Mucosa of descending colon (tissue), 3 donors: Measurements from ENCODE around the gene ODC1. TPM values are rescaled to one million over a fixed set of nuclear protein-coding genes. Genes with fewer than 3 reads are reported as not detected.

ENCODE experiments used
- ATAC-seq: fragments of 200-7000 bp; cut with Tn5 transposase; one replicate; pipeline ENCODE4 v1.9.1; 2020; ENCODE audit warnings: mild to moderate bottlenecking, moderate library complexity
- DNase-seq, 3 donors: peaks; one replicate each; pipeline ENCODE4 v3.0.0-alpha.2; 2020
- H3K36me3 ChIP-seq: fragments of 200-600 bp; one replicate; pipeline ENCODE4 v1.8.0; 2021; ENCODE audit warnings: low read depth, mild to moderate bottlenecking
- H3K4me1 ChIP-seq: fragments of 200-600 bp; one replicate; pipeline ENCODE4 v1.8.0; 2021; ENCODE audit warnings: low read depth, mild to moderate bottlenecking
- H3K4me3 ChIP-seq: fragments of 200-600 bp; one replicate; pipeline ENCODE4 v1.8.0; 2021; ENCODE audit warnings: mild to moderate bottlenecking
- H3K9me3 ChIP-seq: fragments of 200-600 bp; one replicate; pipeline ENCODE4 v1.8.0; 2021; ENCODE audit warnings: mild to moderate bottlenecking
- intact Hi-C, 2 donors: fragments of 100-400 bp; cut with DNase I in 1 of 2; cut with micrococcal nuclease in 1 of 2; formaldehyde crosslinking; loops; one replicate each; pipeline versions ENCODE4 v1.11.0 to v1.11.1; 2022; cut with DNase I, micrococcal nuclease
- total RNA-seq, 3 donors: library from RNA; stranded (reverse); fragmentation: NEBNext Ultra II Directional in 2 of 3; extraction: Animal tissue kit (Norgen Biotek cat#: 25700) in 2 of 3; gene quantifications; one replicate each; pipeline versions ENCODE4 v1.2.1 to v1.2.4, GENCODE V29; 2021 to 2023
- TF ChIP-seq, protein P1 (sequence below): fragments of 200-600 bp; IDR thresholded peaks from one replicate; pipeline ENCODE4 v1.8.0; 2022; ENCODE audit warnings: antibody characterized with exemption, mild to moderate bottlenecking
- donor health status: DM: no; HTN: no; CAD: no; lungs with moderate emphysema.
- donor health status: DM: no; HTN: no; CAD: no.
- donor health status: DM: no; HTN: yes; CAD: no.

Gene ODC1
- total RNA-seq, 3 donors from 2014 or later: 32.2 to 60.2 (median 35.7) TPM

DNA sequence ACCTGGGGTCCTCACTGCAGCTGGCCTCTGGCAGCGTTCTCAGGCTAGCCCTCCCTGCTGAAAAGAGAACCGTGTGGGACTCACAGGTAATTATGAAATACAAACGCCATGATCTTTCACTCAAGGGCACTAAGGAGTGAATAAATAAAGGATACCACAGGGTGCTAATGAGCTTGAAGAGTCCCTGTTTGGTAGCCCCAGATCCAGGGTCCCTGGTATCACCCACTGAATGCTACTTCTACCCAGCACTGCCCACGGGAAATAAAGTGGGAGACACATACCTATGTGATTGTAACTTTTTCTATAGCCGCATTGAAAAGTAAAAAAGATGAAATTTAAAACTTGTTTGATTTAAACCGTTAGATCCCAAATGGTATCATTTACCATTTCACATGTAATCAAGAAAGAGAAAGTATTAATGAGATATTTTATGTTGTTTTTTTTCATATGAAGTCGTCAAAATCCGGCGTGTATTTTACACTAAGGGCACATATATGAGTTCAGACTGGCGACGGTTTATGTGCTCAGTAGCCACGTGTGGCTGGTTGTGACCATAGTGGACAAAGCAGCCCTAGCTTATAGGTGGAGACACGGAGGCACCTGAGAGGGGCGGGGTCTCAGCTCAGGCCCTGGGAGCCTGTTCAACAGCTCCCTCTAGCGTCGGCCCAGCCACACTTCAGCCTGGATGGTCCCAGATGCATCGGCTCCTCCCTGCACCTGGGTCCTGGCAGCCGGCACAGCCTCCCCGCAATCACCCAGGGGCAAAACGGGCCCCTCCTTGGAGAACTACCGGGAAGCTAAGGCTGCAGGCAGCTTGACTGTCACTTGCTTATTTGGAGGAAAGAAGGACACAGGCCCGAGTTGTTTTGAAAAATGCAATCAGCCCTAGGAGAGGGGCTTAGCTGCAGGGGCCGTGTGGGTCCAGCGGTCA is 39.2 kb downstream of the ODC1 start:
- intact Hi-C loops: no loop called here

DNA sequence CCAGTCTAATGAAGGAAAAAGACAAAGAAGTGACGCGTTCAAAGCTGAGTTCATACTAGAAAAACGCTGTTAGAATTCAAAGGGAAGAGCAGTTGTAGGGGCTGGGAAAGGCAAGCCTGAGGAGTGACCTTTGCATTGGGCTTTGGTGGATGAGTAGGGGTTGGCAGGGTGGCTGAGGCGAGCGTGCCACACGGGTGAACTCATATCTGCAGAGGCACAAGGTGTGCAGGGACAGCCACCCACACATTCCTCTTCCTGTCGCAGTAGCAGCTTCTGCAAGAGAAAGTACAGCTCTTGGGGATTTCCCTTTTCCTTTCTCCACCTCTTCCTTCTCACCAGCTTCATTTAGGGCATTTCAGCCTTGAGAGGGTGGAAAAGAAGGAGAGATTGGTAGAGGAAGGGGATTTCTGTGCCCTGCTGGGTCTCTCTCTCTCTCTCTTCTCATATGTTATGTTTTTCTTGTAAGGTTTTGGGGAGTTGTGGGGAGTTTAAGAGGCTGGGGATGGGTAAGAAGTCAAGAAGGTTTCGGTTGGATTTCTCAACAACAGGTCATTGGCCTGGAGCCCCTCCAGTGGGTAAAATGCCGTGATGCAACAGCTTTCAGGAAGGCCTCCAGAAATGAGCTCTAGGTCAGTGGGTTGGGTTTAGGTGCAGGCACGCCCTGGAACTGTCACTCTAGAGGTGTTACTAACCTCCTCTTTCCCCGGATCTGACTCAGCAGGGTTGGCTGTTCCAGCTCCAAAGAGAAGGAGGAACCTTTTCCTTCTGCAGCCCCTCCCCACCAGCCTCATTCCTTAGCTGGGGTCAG is 40.1 kb downstream of the ODC1 start:
- intact Hi-C loops: no loop called here
- Histone ChIP-seq H3K4me1 (peaks cover 23% of the 10 kb centered on the region), H3K9me3 (no peaks in the 10 kb centered on the region), H3K36me3 (no peaks in the 10 kb centered on the region), H3K4me3 (no peak overlapping the region)
- TF ChIP-seq, protein P1, sequence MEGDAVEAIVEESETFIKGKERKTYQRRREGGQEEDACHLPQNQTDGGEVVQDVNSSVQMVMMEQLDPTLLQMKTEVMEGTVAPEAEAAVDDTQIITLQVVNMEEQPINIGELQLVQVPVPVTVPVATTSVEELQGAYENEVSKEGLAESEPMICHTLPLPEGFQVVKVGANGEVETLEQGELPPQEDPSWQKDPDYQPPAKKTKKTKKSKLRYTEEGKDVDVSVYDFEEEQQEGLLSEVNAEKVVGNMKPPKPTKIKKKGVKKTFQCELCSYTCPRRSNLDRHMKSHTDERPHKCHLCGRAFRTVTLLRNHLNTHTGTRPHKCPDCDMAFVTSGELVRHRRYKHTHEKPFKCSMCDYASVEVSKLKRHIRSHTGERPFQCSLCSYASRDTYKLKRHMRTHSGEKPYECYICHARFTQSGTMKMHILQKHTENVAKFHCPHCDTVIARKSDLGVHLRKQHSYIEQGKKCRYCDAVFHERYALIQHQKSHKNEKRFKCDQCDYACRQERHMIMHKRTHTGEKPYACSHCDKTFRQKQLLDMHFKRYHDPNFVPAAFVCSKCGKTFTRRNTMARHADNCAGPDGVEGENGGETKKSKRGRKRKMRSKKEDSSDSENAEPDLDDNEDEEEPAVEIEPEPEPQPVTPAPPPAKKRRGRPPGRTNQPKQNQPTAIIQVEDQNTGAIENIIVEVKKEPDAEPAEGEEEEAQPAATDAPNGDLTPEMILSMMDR: no peak
- DNase-seq: peak; percentile 67 to 80 (median 79)
- ATAC-seq: peak; percentile 87

More for the DNA sequence above, 39.2 kb downstream of the ODC1 start:
- DNase-seq (peak; percentile 91 to 93 (median 91)), ATAC-seq (peak; percentile 89)
- TF ChIP-seq, protein P1: peak; percentile 92
- Histone ChIP-seq H3K4me1 (peaks cover 31% of the 10 kb centered on the region), H3K36me3 (no peaks in the 10 kb centered on the region), H3K4me3 (no peak overlapping the region), H3K9me3 (no peaks in the 10 kb centered on the region)

DNA sequence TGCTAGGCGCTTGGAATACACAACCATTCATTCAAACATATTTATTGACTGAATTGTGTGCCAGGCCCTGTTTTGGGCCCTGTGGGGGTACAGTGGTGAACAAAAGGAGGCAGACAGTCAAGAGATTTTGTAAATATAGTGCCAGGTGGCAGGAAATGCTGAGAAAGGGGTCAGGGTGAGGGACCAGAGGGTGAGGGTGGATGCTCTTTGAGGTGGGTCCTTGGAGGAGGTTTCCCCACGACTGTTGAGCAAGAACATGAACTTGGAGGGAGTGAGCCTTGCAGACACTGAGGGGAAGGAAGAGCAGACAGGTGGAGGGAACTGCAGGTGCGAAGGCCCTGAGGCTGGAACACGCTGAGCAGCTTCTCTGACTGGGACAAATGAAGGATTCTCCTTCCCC is 40.7 kb downstream of the ODC1 start:
- Histone ChIP-seq H3K9me3 (no peaks in the 10 kb centered on the region), H3K36me3 (no peaks in the 10 kb centered on the region), H3K4me1 (peaks cover 19% of the 10 kb centered on the region), H3K4me3 (no peak overlapping the region)
- DNase-seq (no peak), ATAC-seq (no peak)
- TF ChIP-seq, protein P1: no peak
- intact Hi-C loops: no loop called here

DNA sequence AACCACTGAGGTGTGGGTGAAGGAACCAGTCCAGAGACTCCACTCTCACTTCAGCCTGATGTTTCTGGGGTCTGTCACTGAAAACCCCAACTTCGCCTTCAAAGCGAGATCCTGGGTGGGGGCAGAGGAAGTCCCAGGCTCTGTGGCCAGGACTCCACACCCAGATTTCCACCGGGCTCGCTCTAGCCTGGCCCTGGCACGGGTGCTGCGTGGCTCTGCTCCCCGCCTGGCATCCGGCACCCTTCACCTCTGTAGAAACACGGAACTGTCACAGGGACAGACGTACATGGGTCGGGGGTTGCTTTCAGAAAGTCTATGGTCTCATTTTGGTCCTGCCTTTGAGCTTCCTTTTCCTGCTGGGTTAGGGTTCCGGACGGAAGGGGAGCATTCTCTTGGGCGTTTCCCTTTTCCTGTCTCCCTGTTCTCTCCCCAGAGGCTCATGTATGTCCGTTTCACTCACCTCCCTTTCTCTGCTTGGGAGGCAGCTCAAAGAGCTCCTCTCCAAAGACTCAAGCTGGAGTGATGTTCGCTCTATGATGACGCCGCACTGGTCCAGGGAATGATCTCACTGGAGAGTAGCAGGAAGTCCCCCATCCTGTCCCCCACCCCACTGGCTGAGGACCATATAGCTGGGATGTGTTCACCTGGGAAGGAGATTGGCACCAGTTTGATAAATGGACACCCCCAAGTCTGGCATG is 41.5 kb downstream of the ODC1 start:
- H3K4me1 ChIP-seq: peaks cover 22% of the 10 kb centered on the region
- ATAC-seq (no peak), DNase-seq (no peak)
- no peak overlapping the region for H3K4me3 ChIP-seq
- TF ChIP-seq, protein P1: no peak
- intact Hi-C loops: no loop called here
- H3K36me3 ChIP-seq: no peaks in the 10 kb centered on the region
- H3K9me3 ChIP-seq: no peaks in the 10 kb centered on the region

DNA sequence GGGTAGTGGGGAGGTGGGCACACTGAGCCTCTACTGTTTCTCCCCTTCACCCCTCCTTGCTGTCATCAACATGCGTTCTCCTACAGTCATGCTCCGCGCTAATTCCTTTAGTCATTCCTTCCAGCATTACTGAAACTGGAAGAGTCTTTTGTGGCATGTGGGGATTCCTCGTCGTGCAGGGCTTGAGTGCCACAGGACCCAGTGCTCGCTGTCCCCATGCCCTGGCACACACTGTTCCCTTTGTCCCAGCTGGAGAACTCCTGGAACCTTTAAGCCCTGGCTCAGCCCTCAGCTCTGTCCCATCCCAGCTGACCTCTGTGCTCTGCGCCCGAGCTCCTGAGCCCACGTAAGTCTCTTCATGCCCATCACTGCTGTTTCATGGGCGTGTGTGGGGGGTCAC is 42.1 kb downstream of the ODC1 start:
- Histone ChIP-seq H3K4me1 (peaks cover 29% of the 10 kb centered on the region), H3K36me3 (no peaks in the 10 kb centered on the region), H3K4me3 (no peak overlapping the region), H3K9me3 (no peaks in the 10 kb centered on the region)
- ATAC-seq: no peak
- intact Hi-C loops: no loop called here
- TF ChIP-seq, protein P1: no peak
- no peak for DNase-seq
